Measurements from ENCODE around the gene SNX20. TPM values are rescaled to one million over a fixed set of nuclear protein-coding genes. Genes with fewer than 3 reads are reported as not detected.

SNX20 gene
- total RNA-seq, 1 donor: not detected

- DNase-seq (ENCODE audit: low read depth): no peak
- H3K4me3 ChIP-seq (ENCODE audit: low read depth, low read length): no peak overlapping the region
- no peak for TF ChIP-seq CTCF (IDR thresholded peaks at IDR 0.05; ENCODE audit: insufficient read depth, low read length)
Observed at GRCh38 chr16:50662306-50662940, 18.7 kb downstream of the SNX20 start.

GRCh38 chr16:50659806-50660205 lies 21.3 kb downstream of the SNX20 start:
- no peak for TF ChIP-seq CTCF (IDR thresholded peaks at IDR 0.05; ENCODE audit: insufficient read depth, low read length)
- no peak for DNase-seq (ENCODE audit: low read depth)
- no peak overlapping the region for H3K4me3 ChIP-seq (ENCODE audit: low read depth, low read length)

GRCh38 chr16:50657241-50657640 lies 23.9 kb downstream of the SNX20 start:
- peak; percentile 16 for DNase-seq (ENCODE audit: low read depth)
- TF ChIP-seq CTCF (IDR thresholded peaks at IDR 0.05; ENCODE audit: insufficient read depth, low read length): no peak
- H3K4me3 ChIP-seq (ENCODE audit: low read depth, low read length): no peak overlapping the region

GRCh38 chr16:50655558-50656055 lies 25.5 kb downstream of the SNX20 start:
- no peak for DNase-seq (ENCODE audit: low read depth)
- TF ChIP-seq CTCF (IDR thresholded peaks at IDR 0.05; ENCODE audit: insufficient read depth, low read length): no peak
- no peak overlapping the region for H3K4me3 ChIP-seq (ENCODE audit: low read depth, low read length)

- TF ChIP-seq CTCF (IDR thresholded peaks at IDR 0.05; ENCODE audit: insufficient read depth, low read length): no peak
- DNase-seq (ENCODE audit: low read depth): no peak
- H3K4me3 ChIP-seq (ENCODE audit: low read depth, low read length): no peak overlapping the region
Observed at GRCh38 chr16:50653633-50654519, 27.2 kb downstream of the SNX20 start.

GRCh38 chr16:50652836-50653425 lies 28.2 kb downstream of the SNX20 start:
- no peak for TF ChIP-seq CTCF (IDR thresholded peaks at IDR 0.05; ENCODE audit: insufficient read depth, low read length)
- no peak overlapping the region for H3K4me3 ChIP-seq (ENCODE audit: low read depth, low read length)
- DNase-seq (ENCODE audit: low read depth): no peak

Data from fibroblast of the aortic adventitia (primary cell).